SK-N-SH (cell line): ENCODE measurements around the gene FTO.

Experiments used
- ELF1 ChIP-seq: IDR thresholded peaks from 2 replicates; pipeline ENCODE4 v1.4.0; 2012
- EP300 ChIP-seq, 2 experiments: IDR thresholded peaks; 2 replicates each; pipeline versions ENCODE4 v1.4.0 to v1.6.1; 2012; ENCODE audit warnings: borderline replicate concordance in 1 of 2, low read depth in 1 of 2, low read length in 1 of 2
- FOXM1 ChIP-seq: IDR thresholded peaks from 2 replicates; pipeline ENCODE4 v1.4.0; 2012; ENCODE audit warnings: low read depth, mild to moderate bottlenecking
- GABPA ChIP-seq: IDR thresholded peaks from 2 replicates; pipeline ENCODE4 v1.4.0; 2012; ENCODE audit warnings: low read depth, mild to moderate bottlenecking
- MAX ChIP-seq: IDR thresholded peaks from 2 replicates; pipeline ENCODE4 v1.4.0; 2012; ENCODE audit warnings: low read depth
- MXI1 ChIP-seq: IDR thresholded peaks from 2 replicates; pipeline ENCODE4 v1.6.1; 2012; ENCODE audit warnings: mild to moderate bottlenecking, low read depth, low read length, improper control_type of control experiment
- NRF1 ChIP-seq: IDR thresholded peaks from 2 replicates; pipeline ENCODE4 v1.6.1; 2012; ENCODE audit warnings: low read depth, mild to moderate bottlenecking, low read length
- REST ChIP-seq: IDR thresholded peaks from 2 replicates; pipeline ENCODE4 v1.6.1; 2012; ENCODE audit warnings: mild to moderate bottlenecking, low read depth, low read length, moderate library complexity
- RFX5 ChIP-seq: IDR thresholded peaks from 2 replicates; pipeline ENCODE4 v1.6.1; 2012; ENCODE audit warnings: mild to moderate bottlenecking, improper control_type of control experiment, low read length
- SMC3 ChIP-seq: IDR thresholded peaks from 2 replicates; pipeline ENCODE4 v1.6.1; 2012; ENCODE audit warnings: low read depth, low read length, improper control_type of control experiment
- YY1 ChIP-seq: IDR thresholded peaks from 2 replicates; pipeline ENCODE4 v1.4.0; 2012; ENCODE audit warnings: low read depth, mild to moderate bottlenecking
- TF ChIP-seq, protein P1 (sequence below): fragments of 200-600 bp; sonication (generic); IDR thresholded peaks from 2 replicates; pipeline ENCODE4 v1.6.1; 2017; ENCODE audit warnings: antibody characterized with exemption, mild to moderate bottlenecking, moderate library complexity
- TF ChIP-seq, protein P2 (sequence below): fragments of 150-350 bp; IDR thresholded peaks from 2 replicates; pipeline ENCODE4 v1.6.1; 2017; ENCODE audit warnings: antibody characterized with exemption, low read length, low read depth, borderline replicate concordance
- TF ChIP-seq, protein P3 (sequence below): IDR thresholded peaks from 2 replicates; pipeline ENCODE4 v1.4.0; 2012; ENCODE audit warnings: low read depth, borderline replicate concordance

- TF ChIP-seq, protein P1, sequence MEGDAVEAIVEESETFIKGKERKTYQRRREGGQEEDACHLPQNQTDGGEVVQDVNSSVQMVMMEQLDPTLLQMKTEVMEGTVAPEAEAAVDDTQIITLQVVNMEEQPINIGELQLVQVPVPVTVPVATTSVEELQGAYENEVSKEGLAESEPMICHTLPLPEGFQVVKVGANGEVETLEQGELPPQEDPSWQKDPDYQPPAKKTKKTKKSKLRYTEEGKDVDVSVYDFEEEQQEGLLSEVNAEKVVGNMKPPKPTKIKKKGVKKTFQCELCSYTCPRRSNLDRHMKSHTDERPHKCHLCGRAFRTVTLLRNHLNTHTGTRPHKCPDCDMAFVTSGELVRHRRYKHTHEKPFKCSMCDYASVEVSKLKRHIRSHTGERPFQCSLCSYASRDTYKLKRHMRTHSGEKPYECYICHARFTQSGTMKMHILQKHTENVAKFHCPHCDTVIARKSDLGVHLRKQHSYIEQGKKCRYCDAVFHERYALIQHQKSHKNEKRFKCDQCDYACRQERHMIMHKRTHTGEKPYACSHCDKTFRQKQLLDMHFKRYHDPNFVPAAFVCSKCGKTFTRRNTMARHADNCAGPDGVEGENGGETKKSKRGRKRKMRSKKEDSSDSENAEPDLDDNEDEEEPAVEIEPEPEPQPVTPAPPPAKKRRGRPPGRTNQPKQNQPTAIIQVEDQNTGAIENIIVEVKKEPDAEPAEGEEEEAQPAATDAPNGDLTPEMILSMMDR, result no peak
- TF ChIP-seq SMC3 (no peak), MAX (no peak), MXI1 (no peak), REST (no peak), YY1 (no peak), EP300 (IDR thresholded peaks at IDR 0.05; ENCODE audit: borderline replicate concordance in 1 of 2, low read depth in 1 of 2, low read length in 1 of 2) (no peak), NRF1 (no peak), GABPA (no peak), FOXM1 (no peak), ELF1 (no peak), RFX5 (no peak)
- TF ChIP-seq, protein P2, sequence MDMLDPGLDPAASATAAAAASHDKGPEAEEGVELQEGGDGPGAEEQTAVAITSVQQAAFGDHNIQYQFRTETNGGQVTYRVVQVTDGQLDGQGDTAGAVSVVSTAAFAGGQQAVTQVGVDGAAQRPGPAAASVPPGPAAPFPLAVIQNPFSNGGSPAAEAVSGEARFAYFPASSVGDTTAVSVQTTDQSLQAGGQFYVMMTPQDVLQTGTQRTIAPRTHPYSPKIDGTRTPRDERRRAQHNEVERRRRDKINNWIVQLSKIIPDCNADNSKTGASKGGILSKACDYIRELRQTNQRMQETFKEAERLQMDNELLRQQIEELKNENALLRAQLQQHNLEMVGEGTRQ, result no peak
- TF ChIP-seq, protein P3, sequence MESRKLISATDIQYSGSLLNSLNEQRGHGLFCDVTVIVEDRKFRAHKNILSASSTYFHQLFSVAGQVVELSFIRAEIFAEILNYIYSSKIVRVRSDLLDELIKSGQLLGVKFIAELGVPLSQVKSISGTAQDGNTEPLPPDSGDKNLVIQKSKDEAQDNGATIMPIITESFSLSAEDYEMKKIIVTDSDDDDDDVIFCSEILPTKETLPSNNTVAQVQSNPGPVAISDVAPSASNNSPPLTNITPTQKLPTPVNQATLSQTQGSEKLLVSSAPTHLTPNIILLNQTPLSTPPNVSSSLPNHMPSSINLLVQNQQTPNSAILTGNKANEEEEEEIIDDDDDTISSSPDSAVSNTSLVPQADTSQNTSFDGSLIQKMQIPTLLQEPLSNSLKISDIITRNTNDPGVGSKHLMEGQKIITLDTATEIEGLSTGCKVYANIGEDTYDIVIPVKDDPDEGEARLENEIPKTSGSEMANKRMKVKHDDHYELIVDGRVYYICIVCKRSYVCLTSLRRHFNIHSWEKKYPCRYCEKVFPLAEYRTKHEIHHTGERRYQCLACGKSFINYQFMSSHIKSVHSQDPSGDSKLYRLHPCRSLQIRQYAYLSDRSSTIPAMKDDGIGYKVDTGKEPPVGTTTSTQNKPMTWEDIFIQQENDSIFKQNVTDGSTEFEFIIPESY, result no peak
Measured at GRCh38 chr16:53998966-53999522, 295.1 kb downstream of the FTO start.
